ENCODE measurements around the gene IHH. TPM values are rescaled to one million over a fixed set of nuclear protein-coding genes. Genes with fewer than 3 reads are reported as not detected.
A peak's percentile ranks its signal among the peaks of the same experiment; 100 is the strongest.

Gene IHH
- total RNA-seq, 4 donors from 2014 or later: 0.63 TPM; not detected in 3

- no peak overlapping the region for H3K27ac ChIP-seq
- no peaks in the 10 kb centered on the region for H3K9me3 ChIP-seq
- peaks cover 2 to 80% of the 10 kb centered on the region in 2 donors for H3K27me3 ChIP-seq
- TF ChIP-seq CTCF (IDR thresholded peaks at IDR 0.05) (peak; percentile 84 to 95 (median 95)), EP300 (IDR thresholded peaks at IDR 0.05) (no peak)
- peak; percentile 43 to 47 for DNase-seq (ENCODE audit: low spot score in 2 of 2)
- H3K4me3 ChIP-seq: peak overlapping the region in 2 of 4 donors; percentile 4 to 28
- peaks cover 0 to 43% (median 31%) of the 10 kb centered on the region in 4 donors for H3K4me1 ChIP-seq
- 1 to 5% methylated on average over 21 to 29 of the region's 52 CpGs for whole genome bisulfite sequencing, 2 donors
- no peaks in the 10 kb centered on the region for H3K36me3 ChIP-seq
Observed at GRCh38 chr2:219057709-219058540, 2.8 kb downstream of the IHH start.

- TF ChIP-seq EP300 (IDR thresholded peaks at IDR 0.05): no peak
- TF ChIP-seq POLR2A (IDR thresholded peaks at IDR 0.05): no peak
- no peak for TF ChIP-seq CTCF (IDR thresholded peaks at IDR 0.05)
- Histone ChIP-seq H3K4me3 (no peak overlapping the region), H3K9me3 (no peaks in the 10 kb centered on the region), H3K4me1 (peaks cover 0 to 43% (median 31%) of the 10 kb centered on the region in 4 donors), H3K36me3 (no peaks in the 10 kb centered on the region), H3K27ac (no peak overlapping the region), H3K27me3 (peaks cover 2 to 71% of the 10 kb centered on the region in 2 donors)
- 18 to 19% methylated on average over 26 to 36 of the region's 40 CpGs for WGBS, 2 donors
- DNase-seq (ENCODE audit: low spot score in 2 of 2): no peak
Observed at GRCh38 chr2:219056896-219057708, 3.6 kb downstream of the IHH start.

- H3K27ac ChIP-seq: no peak overlapping the region
- no peaks in the 10 kb centered on the region for H3K9me3 ChIP-seq
- no peak for DNase-seq (ENCODE audit: low spot score in 2 of 2)
- WGBS, 2 donors: 73 to 75% methylated on average over 9 of the region's 9 CpGs
- peaks cover 0 to 42% (median 31%) of the 10 kb centered on the region in 4 donors for H3K4me1 ChIP-seq
- H3K36me3 ChIP-seq: no peaks in the 10 kb centered on the region
- no peak for TF ChIP-seq EP300 (IDR thresholded peaks at IDR 0.05)
- no peak for TF ChIP-seq POLR2A (IDR thresholded peaks at IDR 0.05)
- no peak for TF ChIP-seq CTCF (IDR thresholded peaks at IDR 0.05)
- H3K4me3 ChIP-seq: no peak overlapping the region
- H3K27me3 ChIP-seq: peaks cover 2 to 67% of the 10 kb centered on the region in 2 donors
Observed at GRCh38 chr2:219056176-219056895, 4.4 kb downstream of the IHH start.

GRCh38 chr2:219054956-219055903 is 5.5 kb downstream of the IHH start:
- Histone ChIP-seq H3K9me3 (no peaks in the 10 kb centered on the region), H3K27me3 (peaks cover 2 to 69% of the 10 kb centered on the region in 2 donors), H3K27ac (no peak overlapping the region), H3K36me3 (no peaks in the 10 kb centered on the region), H3K4me1 (peaks cover 0 to 31% (median 25%) of the 10 kb centered on the region in 4 donors), H3K4me3 (no peak overlapping the region)
- TF ChIP-seq EP300 (IDR thresholded peaks at IDR 0.05) (no peak), POLR2A (IDR thresholded peaks at IDR 0.05) (no peak), CTCF (IDR thresholded peaks at IDR 0.05) (no peak)
- WGBS, 2 donors: 83 to 84% methylated on average over 32 to 35 of the region's 43 CpGs
- no peak for DNase-seq (ENCODE audit: low spot score in 2 of 2)

Measured in tibial nerve (tissue), 4 donors.